ENCODE measurements around the gene CCDC47.

DNA sequence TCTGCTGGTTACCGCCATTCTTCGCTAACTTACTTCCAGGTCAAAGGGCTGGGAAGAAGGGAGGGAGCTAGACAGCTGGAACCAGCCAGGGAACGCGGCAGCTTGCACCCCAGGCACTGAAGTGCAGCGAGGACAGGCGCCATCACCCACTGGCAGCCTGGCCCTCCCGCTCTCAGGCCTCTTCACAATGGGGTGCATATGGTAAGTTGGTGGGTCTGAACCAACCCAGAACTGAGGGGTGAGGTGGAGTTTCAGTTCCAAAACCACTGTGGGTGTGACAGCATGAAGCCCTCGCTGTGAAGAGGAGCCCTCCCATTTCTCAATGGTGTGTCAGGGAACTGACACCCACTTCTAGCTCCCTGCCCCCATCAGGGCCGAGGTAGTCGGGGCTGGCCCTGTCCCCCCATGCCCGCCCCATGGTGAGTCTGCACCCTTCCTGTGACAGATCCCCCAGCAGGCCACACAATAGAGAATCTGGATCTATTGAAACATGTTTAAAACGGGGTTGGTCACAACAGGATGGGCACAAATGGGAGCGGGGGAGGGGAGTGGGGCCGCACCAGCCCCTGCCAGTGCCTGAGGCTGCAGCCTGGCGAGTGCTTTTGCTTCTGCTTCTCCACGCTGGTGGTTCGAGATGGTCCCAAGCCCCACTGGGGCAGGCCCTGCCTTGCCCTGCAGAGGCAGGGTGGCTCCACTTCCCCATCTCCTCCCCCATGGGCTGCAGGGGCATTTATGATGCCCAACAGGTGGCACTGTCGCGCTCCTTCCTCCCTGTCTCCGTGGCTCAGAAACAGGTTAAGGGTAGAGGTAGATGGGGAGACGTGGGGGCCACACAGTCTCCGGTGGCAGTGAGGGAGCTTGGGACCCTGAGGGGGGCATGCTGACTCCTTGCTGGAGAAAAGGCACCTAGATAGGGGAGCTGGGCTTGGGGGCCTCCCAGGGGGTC is 75.8 kb downstream of the CCDC47 start:
- peak; percentile 55 to 76 (median 68) for TF ChIP-seq CTCF (IDR thresholded peaks at IDR 0.05)
- no peak for TF ChIP-seq POLR2A (IDR thresholded peaks at IDR 0.05)
